GM19023 (cell line): ENCODE data around the gene PQBP1.
"Not testable (repeated sequence)": the region's sequence is repeated elsewhere in the genome, so short reads cannot be mapped to it uniquely, and the experiment has no call there.

Experiments used
- ATAC-seq: cut with Tn5 transposase; IDR thresholded peaks from one replicate; pipeline ENCODE4 v1.9.1; 2021; ENCODE audit warnings: mild to moderate bottlenecking, moderate library complexity; ENCODE audit not compliant: unreplicated experiment

PQBP1 gene

GRCh38 chrX:48897625-48898306 is at the start of gene PQBP1, which contains the start of gene TIMM17B:
Gene PQBP1, plus strand, starts transcription at chrX:48897930. Its CDS starts 580 bp downstream, at chrX:48898510.
Gene TIMM17B, minus strand, starts transcription at chrX:48897768. Its CDS starts 19 bp downstream, at chrX:48897749.
- ATAC-seq: peak; percentile 87

- no peak for ATAC-seq
These were observed 48.9 kb upstream of the PQBP1 start for GRCh38 chrX:48848847-48849246.

DNA sequence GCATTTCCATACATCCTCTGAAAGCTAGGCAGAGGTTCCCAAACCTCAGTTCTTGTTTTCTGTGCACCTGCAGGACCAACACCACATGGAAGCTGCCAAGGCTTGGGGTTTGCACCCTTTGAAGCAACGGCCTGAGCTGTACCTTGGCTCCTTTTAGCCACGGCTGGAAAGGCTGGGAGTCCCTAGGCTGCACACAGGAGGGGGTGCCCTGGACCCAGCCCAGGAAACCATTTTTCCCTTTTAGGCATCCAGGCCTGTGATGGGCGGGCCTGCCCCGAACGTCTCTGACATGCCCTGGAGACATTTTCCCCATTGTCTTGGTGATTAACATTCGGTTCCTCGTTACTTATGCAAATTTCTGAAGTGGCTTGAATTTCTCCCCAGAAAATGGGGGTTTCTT is 44.9 kb upstream of the PQBP1 start:
- ATAC-seq: no peak

- ATAC-seq: not testable (repeated sequence)
These were observed 44.2 kb upstream of the PQBP1 start for GRCh38 chrX:48853494-48853893.

GRCh38 chrX:48854121-48854804 is 43.5 kb upstream of the PQBP1 start:
- not testable (repeated sequence) for ATAC-seq

DNA sequence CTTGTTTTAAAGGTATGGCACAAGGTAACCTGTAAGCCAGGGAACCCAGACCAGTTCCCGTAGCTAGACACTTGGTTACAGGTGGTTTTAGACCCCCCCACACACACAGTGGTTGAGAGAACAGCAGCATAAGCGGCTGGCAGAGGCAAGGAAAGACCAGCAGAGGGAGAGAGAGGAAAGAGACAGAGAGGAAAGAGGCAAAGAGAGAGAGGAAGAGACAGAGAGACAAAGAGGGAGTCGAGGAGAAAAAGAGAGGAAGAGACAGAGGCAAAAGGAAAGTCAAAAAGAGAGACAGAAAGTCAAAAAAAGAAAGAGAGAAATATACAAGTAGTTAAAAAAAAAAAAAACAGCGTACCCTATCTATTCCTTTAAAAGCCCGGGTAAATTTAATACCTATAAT is 42.8 kb upstream of the PQBP1 start:
- no peak for ATAC-seq

- ATAC-seq: no peak
These were observed 33.5 kb upstream of the PQBP1 start for GRCh38 chrX:48864210-48864609.

DNA sequence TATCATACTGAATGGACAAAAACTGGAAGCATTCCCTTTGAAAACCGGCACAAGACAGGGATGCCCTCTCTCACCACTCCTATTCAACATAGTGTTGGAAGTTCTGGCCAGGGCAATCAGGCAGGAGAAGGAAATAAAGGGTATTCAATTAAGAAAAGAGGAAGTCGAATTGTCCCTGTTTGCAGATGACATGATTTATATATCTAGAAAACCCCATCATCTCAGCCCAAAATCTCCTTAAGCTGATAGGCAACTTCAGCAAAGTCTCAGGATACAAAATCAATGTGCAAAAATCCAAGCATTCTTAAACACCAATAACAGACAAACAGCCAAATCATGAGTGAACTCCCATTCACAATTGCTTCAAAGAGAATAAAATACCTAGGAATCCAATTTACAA is 25.7 kb upstream of the PQBP1 start:
- not testable (repeated sequence) for ATAC-seq

- not testable (repeated sequence) for ATAC-seq
These were observed 20.8 kb upstream of the PQBP1 start for GRCh38 chrX:48876944-48877343.

- no peak for ATAC-seq
These were observed 14.0 kb upstream of the PQBP1 start for GRCh38 chrX:48883729-48884128.

DNA sequence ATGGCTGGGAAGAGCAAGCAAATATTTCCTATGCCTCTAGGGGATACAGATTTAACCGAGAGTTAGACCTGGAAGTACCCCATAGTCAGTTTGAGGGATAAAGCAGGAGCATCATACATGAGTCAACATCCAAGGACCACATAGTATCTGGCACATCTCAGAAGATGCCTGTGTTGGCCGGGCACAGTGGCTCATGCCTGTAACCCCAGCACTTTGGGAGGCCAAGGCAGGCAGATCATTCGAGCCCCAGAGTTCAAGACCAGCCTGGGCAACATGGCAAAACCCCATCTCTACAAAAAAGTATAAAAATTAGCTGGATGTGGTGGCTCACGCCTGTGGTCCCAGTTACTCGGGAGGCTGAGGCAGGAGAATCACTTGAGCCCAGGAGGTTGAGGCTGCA is 11.1 kb upstream of the PQBP1 start:
- not testable (repeated sequence) for ATAC-seq

DNA sequence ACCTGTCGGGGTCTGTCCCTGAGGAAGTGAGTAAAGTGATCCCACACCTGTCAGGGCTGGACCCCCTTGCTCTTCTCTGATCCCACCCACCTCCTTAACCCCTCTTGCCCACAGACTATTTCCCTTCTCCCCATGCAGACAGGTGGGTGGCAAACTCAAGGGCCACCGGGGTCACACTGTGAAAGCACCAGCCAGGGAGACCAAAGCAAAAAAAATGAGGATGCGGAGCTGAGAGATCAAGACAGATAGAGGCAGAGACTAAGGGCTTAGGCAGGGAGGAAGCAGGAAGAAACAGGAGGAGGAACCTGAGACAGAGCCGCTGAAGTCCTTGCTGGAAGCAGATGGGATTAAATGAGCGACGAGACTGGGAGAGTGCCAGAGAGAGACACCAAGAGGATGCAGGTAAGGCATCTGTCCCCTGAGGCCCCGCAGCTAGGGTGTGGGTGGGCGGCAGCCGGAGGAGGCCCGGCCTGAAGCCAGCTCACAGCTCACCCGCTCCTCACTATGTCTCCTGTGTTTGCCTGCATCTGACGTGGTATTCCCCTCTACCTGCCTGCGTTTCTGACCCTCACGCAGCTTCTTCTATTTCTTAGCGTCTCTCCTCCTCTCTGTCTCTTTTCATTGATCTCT is 7.3 kb upstream of the PQBP1 start:
- no peak for ATAC-seq

GRCh38 chrX:48890934-48891401 is 6.8 kb upstream of the PQBP1 start:
- peak; percentile 43 for ATAC-seq

- ATAC-seq: peak; percentile 77
These were observed 6.1 kb upstream of the PQBP1 start for GRCh38 chrX:48891402-48892288.

DNA sequence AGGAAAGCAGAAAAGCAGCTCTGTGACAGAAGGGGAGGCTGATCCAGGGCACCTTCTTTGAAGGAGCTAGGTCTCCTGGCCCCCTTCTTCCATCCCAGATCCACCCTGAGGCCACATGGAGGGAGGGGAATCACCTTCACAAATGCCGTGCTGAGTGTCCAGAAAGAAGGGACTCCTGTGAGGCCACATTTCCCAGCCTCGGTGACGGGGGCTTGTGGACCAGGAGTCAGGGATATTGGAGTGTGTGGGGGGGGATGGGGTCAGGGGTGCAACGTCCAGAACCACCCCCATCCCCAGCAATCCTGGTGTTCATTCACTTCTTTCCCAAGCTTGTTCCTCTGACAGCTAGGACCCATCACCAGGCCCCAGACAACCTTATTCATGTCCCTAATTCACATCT is 4.8 kb upstream of the PQBP1 start:
- ATAC-seq: no peak

GRCh38 chrX:48893556-48894348 is 4.0 kb upstream of the PQBP1 start:
- no peak for ATAC-seq

- no peak for ATAC-seq
These were observed 2.8 kb upstream of the PQBP1 start for GRCh38 chrX:48894891-48895290.

DNA sequence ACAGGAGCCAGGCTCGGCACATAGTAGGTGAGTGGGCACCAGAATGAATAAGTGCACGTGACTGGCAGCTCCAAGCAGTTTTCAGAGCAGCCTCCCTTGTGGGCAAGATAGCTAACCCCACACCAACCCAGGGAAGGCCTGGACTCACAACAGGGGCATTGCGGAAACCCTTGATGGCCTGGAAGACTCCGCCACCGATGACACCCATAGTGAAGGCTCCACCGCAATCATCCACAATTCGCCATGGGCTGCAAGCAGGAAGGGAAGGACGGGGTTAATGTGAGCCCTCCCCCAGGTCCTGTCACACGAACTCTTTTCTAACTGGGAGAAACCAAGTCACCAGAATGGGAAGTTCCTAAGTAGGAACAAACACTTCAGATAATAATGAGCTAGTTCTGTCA is 1.1 kb upstream of the PQBP1 start:
- no peak for ATAC-seq

DNA sequence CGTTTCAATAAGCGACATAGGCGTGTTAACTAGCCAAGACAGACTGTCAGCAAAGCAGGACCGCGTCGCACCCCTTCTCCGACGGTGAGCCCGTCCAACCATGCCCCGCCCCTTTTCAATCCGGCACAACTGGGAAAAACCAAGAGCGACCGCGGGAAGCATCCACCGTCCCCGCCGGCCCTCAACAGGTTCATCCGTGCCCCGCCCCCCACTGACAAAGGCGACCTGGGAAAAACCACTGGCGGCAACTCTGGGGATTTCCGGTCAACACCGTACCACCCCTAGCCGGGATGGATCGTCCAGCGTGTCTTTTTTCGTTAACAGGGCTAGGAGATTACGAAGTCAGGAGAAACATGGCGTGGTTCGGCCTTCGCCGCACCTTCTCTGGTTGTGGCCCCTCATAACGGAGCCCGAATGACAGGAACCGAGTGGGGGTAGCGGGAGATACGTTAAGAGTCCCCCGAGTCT is 539 bp upstream of the PQBP1 start:
- peak; percentile 11 for ATAC-seq

- ATAC-seq: no peak
These were observed 1.3 kb downstream of the PQBP1 start for GRCh38 chrX:48899078-48899410.
